ENCODE measurements around the gene ZNF829. TPM values are rescaled to one million over a fixed set of nuclear protein-coding genes. Genes with fewer than 3 reads are reported as not detected.

ZNF829 gene
- total RNA-seq, 3 donors from 2014 or later = 4.3 to 5.2 (median 4.7) TPM

GRCh38 chr19:36850559-36851442 lies 65.3 kb downstream of the ZNF829 start, which contains the start of gene ZNF345:
TSS of gene ZNF345 (plus strand) at chr19:36850876. CDS start at chr19:36876831, 25,955 bp downstream.
- Mint-ChIP-seq H3K4me1 (ENCODE audit: low read depth) (peaks cover 8% of the 10 kb centered on the region), H3K27me3 (ENCODE audit: low read depth) (no peaks in the 10 kb centered on the region), H3K9me3 (peaks cover 13% of the 10 kb centered on the region), H3K4me3 (no peak within 1 kb of the TSS), H3K36me3 (ENCODE audit: insufficient read depth) (peaks cover 27% of the 10 kb centered on the region)
- DNase-seq = peak; percentile 75
- ATAC-seq = peak; percentile 80 to 82

- H3K36me3 Mint-ChIP-seq (ENCODE audit: insufficient read depth) = peaks cover 28% of the 10 kb centered on the region
- peaks cover 9% of the 10 kb centered on the region for H3K9me3 Mint-ChIP-seq
- no peak overlapping the region for H3K4me3 Mint-ChIP-seq
- H3K4me1 Mint-ChIP-seq (ENCODE audit: low read depth) = peaks cover 8% of the 10 kb centered on the region
- peak; percentile 80 for DNase-seq
- H3K27me3 Mint-ChIP-seq (ENCODE audit: low read depth) = no peaks in the 10 kb centered on the region
- ATAC-seq = peak; percentile 93 to 94
These were observed 66.2 kb downstream of the ZNF829 start for GRCh38 chr19:36849701-36850558.

- no peaks in the 10 kb centered on the region for H3K27me3 Mint-ChIP-seq (ENCODE audit: low read depth)
- H3K9me3 Mint-ChIP-seq = peaks cover 5% of the 10 kb centered on the region
- peaks cover 25% of the 10 kb centered on the region for H3K36me3 Mint-ChIP-seq (ENCODE audit: insufficient read depth)
- H3K4me1 Mint-ChIP-seq (ENCODE audit: low read depth) = peaks cover 8% of the 10 kb centered on the region
- DNase-seq = no peak
- no peak overlapping the region for H3K4me3 Mint-ChIP-seq
- no peak for ATAC-seq
These were observed 68.1 kb downstream of the ZNF829 start for GRCh38 chr19:36847968-36848367.

DNA sequence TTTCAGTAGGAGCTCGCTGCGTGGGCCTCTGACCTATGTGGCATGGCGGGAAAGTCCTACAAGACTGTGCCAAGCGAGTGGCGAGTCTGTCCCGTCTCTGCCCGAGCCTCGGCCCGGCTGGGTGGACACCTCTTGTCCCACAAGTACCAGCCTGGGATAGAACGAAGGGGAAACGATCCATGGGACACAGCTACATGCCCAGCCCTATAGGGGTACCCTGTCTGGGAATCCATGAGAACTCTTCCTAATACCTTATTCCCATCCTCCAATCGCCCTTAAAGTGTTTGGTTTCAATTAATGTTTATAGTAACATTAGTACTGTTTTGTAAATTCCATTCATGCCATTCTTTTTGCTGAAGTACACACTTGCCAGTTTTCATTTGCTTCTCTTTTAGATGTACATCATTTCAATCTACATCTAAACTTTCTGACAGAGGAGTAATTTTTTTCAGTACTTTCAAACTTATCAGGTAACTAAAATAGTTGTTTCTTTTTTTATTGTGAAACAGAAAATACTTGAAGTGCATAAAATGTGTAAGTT lies 77.2 kb downstream of the ZNF829 start:
- peaks cover 12% of the 10 kb centered on the region for H3K4me1 Mint-ChIP-seq (ENCODE audit: low read depth)
- no peaks in the 10 kb centered on the region for H3K27me3 Mint-ChIP-seq (ENCODE audit: low read depth)
- peaks cover 30% of the 10 kb centered on the region for H3K9me3 Mint-ChIP-seq
- DNase-seq = no peak
- peaks cover 33% of the 10 kb centered on the region for H3K36me3 Mint-ChIP-seq (ENCODE audit: insufficient read depth)
- ATAC-seq = no peak
- H3K4me3 Mint-ChIP-seq = no peak overlapping the region

Other genes starting within 250 kb of the ZNF829 start
- 1 to 10 TPM; 4.4 to 5.1 (median 4.7) TPM for gene ZNF461, start 249.5 kb downstream of the ZNF829 start, total RNA-seq
- 1 to 10 TPM; 5.3 to 6.9 (median 5.6) TPM for gene ZNF567, start 228.7 kb downstream of the ZNF829 start, total RNA-seq
- gene ZNF850, start 143.5 kb downstream of the ZNF829 start, total RNA-seq = 1 to 10 TPM; 2.5 to 4.1 (median 3.5) TPM
- 1 to 10 TPM; 3.5 to 4.5 (median 4.4) TPM for gene ZNF790, start 77.9 kb downstream of the ZNF829 start, total RNA-seq
- 1 to 10 TPM; 1.9 to 2.6 (median 2.5) TPM for gene ZNF345, start 65.4 kb downstream of the ZNF829 start, total RNA-seq
- 1 to 10 TPM; 5.7 to 7.7 (median 6.7) TPM for gene ZNF568, start within 50 bp of the ZNF829 start, total RNA-seq
- 10 to 100 TPM; 10.5 to 14.2 (median 12.5) TPM for gene ZNF420, start 162.1 kb upstream of the ZNF829 start, total RNA-seq